ENCODE data around the gene NKAIN2.
A peak's percentile ranks its signal among the peaks of the same experiment; 100 is the strongest.

NKAIN2 gene

GRCh38 chr6:124823240-124824111, 1019.8 kb downstream of the NKAIN2 start:
- Histone ChIP-seq H3K36me3 (ENCODE audit: control insufficient read depth in 2 of 2, insufficient read depth in 2 of 2, low read length in 2 of 2) (no peaks in the 10 kb centered on the region), H3K27ac (ENCODE audit: low read length) (no peak overlapping the region), H3K9me3 (ENCODE audit: control insufficient read depth in 2 of 2, low read length in 2 of 2) (no peaks in the 10 kb centered on the region), H3K4me1 (ENCODE audit: control insufficient read depth, insufficient read depth, low read length) (peaks cover 9% of the 10 kb centered on the region), H3K27me3 (ENCODE audit: control insufficient read depth in 1 of 2, insufficient read depth in 2 of 2, low read length in 2 of 2) (no peaks in the 10 kb centered on the region), H3K9ac (ENCODE audit: low read length in 2 of 2) (no peak overlapping the region), H3K4me3 (ENCODE audit: low read length in 2 of 2) (peak overlapping the region; percentile 17 to 30)

GRCh38 chr6:124825564-124825963, 1021.9 kb downstream of the NKAIN2 start:
- H3K4me3 ChIP-seq (ENCODE audit: low read length in 2 of 2) = no peak overlapping the region
- H3K4me1 ChIP-seq (ENCODE audit: control insufficient read depth, insufficient read depth, low read length) = peaks cover 9% of the 10 kb centered on the region
- no peak overlapping the region for H3K27ac ChIP-seq (ENCODE audit: low read length)
- H3K36me3 ChIP-seq (ENCODE audit: control insufficient read depth in 2 of 2, insufficient read depth in 2 of 2, low read length in 2 of 2) = no peaks in the 10 kb centered on the region
- H3K9ac ChIP-seq (ENCODE audit: low read length in 2 of 2) = no peak overlapping the region
- no peaks in the 10 kb centered on the region for H3K9me3 ChIP-seq (ENCODE audit: control insufficient read depth in 2 of 2, low read length in 2 of 2)
- H3K27me3 ChIP-seq (ENCODE audit: control insufficient read depth in 1 of 2, insufficient read depth in 2 of 2, low read length in 2 of 2) = no peaks in the 10 kb centered on the region

- no peak overlapping the region for H3K4me3 ChIP-seq (ENCODE audit: low read length in 2 of 2)
- H3K4me1 ChIP-seq (ENCODE audit: control insufficient read depth, insufficient read depth, low read length) = no peaks in the 10 kb centered on the region
- no peaks in the 10 kb centered on the region for H3K36me3 ChIP-seq (ENCODE audit: control insufficient read depth in 2 of 2, insufficient read depth in 2 of 2, low read length in 2 of 2)
- H3K9me3 ChIP-seq (ENCODE audit: control insufficient read depth in 2 of 2, low read length in 2 of 2) = no peaks in the 10 kb centered on the region
- no peak overlapping the region for H3K9ac ChIP-seq (ENCODE audit: low read length in 2 of 2)
- H3K27ac ChIP-seq (ENCODE audit: low read length) = no peak overlapping the region
- no peaks in the 10 kb centered on the region for H3K27me3 ChIP-seq (ENCODE audit: control insufficient read depth in 1 of 2, insufficient read depth in 2 of 2, low read length in 2 of 2)
These were observed 1026.2 kb downstream of the NKAIN2 start for GRCh38 chr6:124829822-124830221.

- H3K4me3 ChIP-seq (ENCODE audit: low read length in 2 of 2) = no peak overlapping the region
- no peak overlapping the region for H3K9ac ChIP-seq (ENCODE audit: low read length in 2 of 2)
- H3K27me3 ChIP-seq (ENCODE audit: control insufficient read depth in 1 of 2, insufficient read depth in 2 of 2, low read length in 2 of 2) = no peaks in the 10 kb centered on the region
- no peaks in the 10 kb centered on the region for H3K9me3 ChIP-seq (ENCODE audit: control insufficient read depth in 2 of 2, low read length in 2 of 2)
- no peaks in the 10 kb centered on the region for H3K36me3 ChIP-seq (ENCODE audit: control insufficient read depth in 2 of 2, insufficient read depth in 2 of 2, low read length in 2 of 2)
- no peaks in the 10 kb centered on the region for H3K4me1 ChIP-seq (ENCODE audit: control insufficient read depth, insufficient read depth, low read length)
- H3K27ac ChIP-seq (ENCODE audit: low read length) = no peak overlapping the region
These were observed 1026.8 kb downstream of the NKAIN2 start for GRCh38 chr6:124830506-124830905.

GRCh38 chr6:124854338-124854922, 1050.8 kb downstream of the NKAIN2 start:
- Histone ChIP-seq H3K9ac (ENCODE audit: low read length in 2 of 2) (no peak overlapping the region), H3K9me3 (ENCODE audit: control insufficient read depth in 2 of 2, low read length in 2 of 2) (no peaks in the 10 kb centered on the region), H3K27ac (ENCODE audit: low read length) (no peak overlapping the region), H3K36me3 (ENCODE audit: control insufficient read depth in 2 of 2, insufficient read depth in 2 of 2, low read length in 2 of 2) (no peaks in the 10 kb centered on the region), H3K27me3 (ENCODE audit: control insufficient read depth in 1 of 2, insufficient read depth in 2 of 2, low read length in 2 of 2) (no peaks in the 10 kb centered on the region), H3K4me3 (ENCODE audit: low read length in 2 of 2) (no peak overlapping the region), H3K4me1 (ENCODE audit: control insufficient read depth, insufficient read depth, low read length) (no peaks in the 10 kb centered on the region)

GRCh38 chr6:124857746-124858145, 1054.1 kb downstream of the NKAIN2 start:
- H3K9me3 ChIP-seq (ENCODE audit: control insufficient read depth in 2 of 2, low read length in 2 of 2) = no peaks in the 10 kb centered on the region
- no peaks in the 10 kb centered on the region for H3K27me3 ChIP-seq (ENCODE audit: control insufficient read depth in 1 of 2, insufficient read depth in 2 of 2, low read length in 2 of 2)
- H3K4me3 ChIP-seq (ENCODE audit: low read length in 2 of 2) = no peak overlapping the region
- no peaks in the 10 kb centered on the region for H3K4me1 ChIP-seq (ENCODE audit: control insufficient read depth, insufficient read depth, low read length)
- no peak overlapping the region for H3K27ac ChIP-seq (ENCODE audit: low read length)
- H3K9ac ChIP-seq (ENCODE audit: low read length in 2 of 2) = no peak overlapping the region
- H3K36me3 ChIP-seq (ENCODE audit: control insufficient read depth in 2 of 2, insufficient read depth in 2 of 2, low read length in 2 of 2) = no peaks in the 10 kb centered on the region

GRCh38 chr6:124858564-124858963, 1054.9 kb downstream of the NKAIN2 start:
- Histone ChIP-seq H3K27ac (ENCODE audit: low read length) (no peak overlapping the region), H3K4me3 (ENCODE audit: low read length in 2 of 2) (no peak overlapping the region), H3K9ac (ENCODE audit: low read length in 2 of 2) (no peak overlapping the region), H3K4me1 (ENCODE audit: control insufficient read depth, insufficient read depth, low read length) (no peaks in the 10 kb centered on the region), H3K36me3 (ENCODE audit: control insufficient read depth in 2 of 2, insufficient read depth in 2 of 2, low read length in 2 of 2) (no peaks in the 10 kb centered on the region), H3K9me3 (ENCODE audit: control insufficient read depth in 2 of 2, low read length in 2 of 2) (no peaks in the 10 kb centered on the region), H3K27me3 (ENCODE audit: control insufficient read depth in 1 of 2, insufficient read depth in 2 of 2, low read length in 2 of 2) (no peaks in the 10 kb centered on the region)

- Histone ChIP-seq H3K9me3 (ENCODE audit: control insufficient read depth in 2 of 2, low read length in 2 of 2) (no peaks in the 10 kb centered on the region), H3K4me1 (ENCODE audit: control insufficient read depth, insufficient read depth, low read length) (no peaks in the 10 kb centered on the region), H3K4me3 (ENCODE audit: low read length in 2 of 2) (no peak overlapping the region), H3K9ac (ENCODE audit: low read length in 2 of 2) (no peak overlapping the region), H3K36me3 (ENCODE audit: control insufficient read depth in 2 of 2, insufficient read depth in 2 of 2, low read length in 2 of 2) (no peaks in the 10 kb centered on the region), H3K27me3 (ENCODE audit: control insufficient read depth in 1 of 2, insufficient read depth in 2 of 2, low read length in 2 of 2) (no peaks in the 10 kb centered on the region), H3K27ac (ENCODE audit: low read length) (no peak overlapping the region)
These were observed 1055.7 kb downstream of the NKAIN2 start for GRCh38 chr6:124859366-124859765.

GRCh38 chr6:124866040-124866439, 1062.4 kb downstream of the NKAIN2 start:
- Histone ChIP-seq H3K4me1 (ENCODE audit: control insufficient read depth, insufficient read depth, low read length) (no peaks in the 10 kb centered on the region), H3K36me3 (ENCODE audit: control insufficient read depth in 2 of 2, insufficient read depth in 2 of 2, low read length in 2 of 2) (no peaks in the 10 kb centered on the region), H3K4me3 (ENCODE audit: low read length in 2 of 2) (no peak overlapping the region), H3K27me3 (ENCODE audit: control insufficient read depth in 1 of 2, insufficient read depth in 2 of 2, low read length in 2 of 2) (no peaks in the 10 kb centered on the region), H3K9ac (ENCODE audit: low read length in 2 of 2) (no peak overlapping the region), H3K27ac (ENCODE audit: low read length) (no peak overlapping the region), H3K9me3 (ENCODE audit: control insufficient read depth in 2 of 2, low read length in 2 of 2) (no peaks in the 10 kb centered on the region)

GRCh38 chr6:124867121-124867520, 1063.5 kb downstream of the NKAIN2 start:
- Histone ChIP-seq H3K9ac (ENCODE audit: low read length in 2 of 2) (no peak overlapping the region), H3K4me3 (ENCODE audit: low read length in 2 of 2) (no peak overlapping the region), H3K27ac (ENCODE audit: low read length) (no peak overlapping the region), H3K4me1 (ENCODE audit: control insufficient read depth, insufficient read depth, low read length) (no peaks in the 10 kb centered on the region), H3K36me3 (ENCODE audit: control insufficient read depth in 2 of 2, insufficient read depth in 2 of 2, low read length in 2 of 2) (no peaks in the 10 kb centered on the region), H3K9me3 (ENCODE audit: control insufficient read depth in 2 of 2, low read length in 2 of 2) (no peaks in the 10 kb centered on the region), H3K27me3 (ENCODE audit: control insufficient read depth in 1 of 2, insufficient read depth in 2 of 2, low read length in 2 of 2) (no peaks in the 10 kb centered on the region)

- Histone ChIP-seq H3K4me3 (ENCODE audit: low read length in 2 of 2) (no peak overlapping the region), H3K4me1 (ENCODE audit: control insufficient read depth, insufficient read depth, low read length) (no peaks in the 10 kb centered on the region), H3K9ac (ENCODE audit: low read length in 2 of 2) (no peak overlapping the region), H3K27ac (ENCODE audit: low read length) (no peak overlapping the region), H3K27me3 (ENCODE audit: control insufficient read depth in 1 of 2, insufficient read depth in 2 of 2, low read length in 2 of 2) (no peaks in the 10 kb centered on the region), H3K9me3 (ENCODE audit: control insufficient read depth in 2 of 2, low read length in 2 of 2) (no peaks in the 10 kb centered on the region), H3K36me3 (ENCODE audit: control insufficient read depth in 2 of 2, insufficient read depth in 2 of 2, low read length in 2 of 2) (no peaks in the 10 kb centered on the region)
These were observed 1064.8 kb downstream of the NKAIN2 start for GRCh38 chr6:124868481-124868880.
